GM23338 (cell line): ENCODE measurements around the gene NUPR1. TPM values are rescaled to one million over a fixed set of nuclear protein-coding genes. Genes with fewer than 3 reads are reported as not detected.

Experiments used
- ATAC-seq: fragments of 200-7000 bp; cut with Tn5 transposase; 3 replicates; pipeline ENCODE4 v1.9.1; 2020
- DNase-seq: peaks from one replicate; pipeline ENCODE4 v3.0.0-alpha.2; 2015; ENCODE audit warnings: low spot score
- H2AFZ ChIP-seq: fragments of 200-600 bp; sonication (generic); 2 replicates; pipeline ENCODE4 v1.8.0; 2016; ENCODE audit warnings: antibody characterized with exemption, mild to moderate bottlenecking, moderate library complexity
- H3F3A ChIP-seq: fragments of 200-600 bp; sonication (generic); replicated peaks from 2 replicates; pipeline ENCODE4 v1.8.0; 2017; ENCODE audit warnings: antibody characterized with exemption, mixed run types, low read depth
- H3K27ac ChIP-seq: fragments of 200-600 bp; sonication (generic); 2 replicates; pipeline ENCODE4 v1.6.1; 2016; ENCODE audit warnings: low read depth
- H3K27me3 ChIP-seq: fragments of 200-600 bp; sonication (generic); 2 replicates; pipeline ENCODE4 v1.8.0; 2016; ENCODE audit warnings: mild to moderate bottlenecking, mixed run types, moderate library complexity; ENCODE audit not compliant: insufficient read depth
- H3K36me3 ChIP-seq: fragments of 200-600 bp; sonication (generic); 2 replicates; pipeline ENCODE4 v1.8.0; 2016; ENCODE audit warnings: mild to moderate bottlenecking; ENCODE audit not compliant: insufficient read depth
- H3K4me1 ChIP-seq: fragments of 200-600 bp; sonication (generic); 2 replicates; pipeline ENCODE4 v1.8.0; 2016; ENCODE audit warnings: mild to moderate bottlenecking, moderate library complexity; ENCODE audit not compliant: insufficient read depth
- H3K4me2 ChIP-seq: fragments of 200-600 bp; sonication (generic); 2 replicates; pipeline ENCODE4 v1.7.1; 2017; ENCODE audit warnings: mixed run types
- H3K4me3 ChIP-seq: fragments of 200-600 bp; sonication (generic); 2 replicates; pipeline ENCODE4 v1.6.1; 2016; ENCODE audit warnings: mixed run types
- H3K79me2 ChIP-seq: fragments of 200-600 bp; sonication (generic); replicated peaks from 2 replicates; pipeline ENCODE4 v1.8.0; 2017; ENCODE audit warnings: mild to moderate bottlenecking; ENCODE audit not compliant: insufficient read depth
- H3K9me2 ChIP-seq: fragments of 200-600 bp; sonication (generic); 2 replicates; pipeline ENCODE4 v1.8.0; 2017; ENCODE audit not compliant: insufficient read depth
- H4K20me1 ChIP-seq: fragments of 200-600 bp; sonication (generic); replicated peaks from 2 replicates; pipeline ENCODE4 v1.8.0; 2017; ENCODE audit warnings: mild to moderate bottlenecking; ENCODE audit not compliant: insufficient read depth
- H3K27ac Mint-ChIP-seq: 2 replicates; pipeline ENCODE4 v1.8.0; 2020; ENCODE audit warnings: inconsistent platforms, mild to moderate bottlenecking, moderate library complexity, mixed read lengths
- H3K27me3 Mint-ChIP-seq: 3 replicates; pipeline ENCODE4 v1.8.0; 2022; ENCODE audit warnings: low read depth, mild to moderate bottlenecking, moderate library complexity, mixed read lengths, inconsistent platforms; ENCODE audit not compliant: insufficient read depth, poor library complexity
- H3K36me3 Mint-ChIP-seq: 3 replicates; pipeline ENCODE4 v1.8.0; 2021; ENCODE audit warnings: low read depth, mild to moderate bottlenecking, inconsistent platforms, moderate library complexity, mixed read lengths
- H3K4me1 Mint-ChIP-seq: 3 replicates; pipeline ENCODE4 v1.8.0; 2020; ENCODE audit warnings: mild to moderate bottlenecking, inconsistent platforms, mixed read lengths
- H3K4me3 Mint-ChIP-seq: 3 replicates; pipeline ENCODE4 v1.8.0; 2021; ENCODE audit warnings: moderate library complexity, mild to moderate bottlenecking, inconsistent platforms, mixed read lengths
- H3K9me3 Mint-ChIP-seq: 3 replicates; pipeline ENCODE4 v1.8.0; 2020; ENCODE audit warnings: moderate library complexity, mild to moderate bottlenecking, inconsistent platforms, mixed read lengths
- CREB1 ChIP-seq: fragments of 250-450 bp; sonication (Bioruptor Pico); IDR thresholded peaks from 2 replicates; pipeline ENCODE4 v1.5.0; 2020; ENCODE audit warnings: low read depth, mild to moderate bottlenecking, moderate library complexity
- CTCF ChIP-seq, 2 experiments: fragments of 200-600 bp in 1 of 2; sonication (generic) in 1 of 2; conservative IDR thresholded peaks; 2 replicates each; pipeline versions ENCODE4 v1.5.1 to v1.6.1; 2016 to 2017; ENCODE audit warnings: antibody characterized with exemption in 2 of 2, low read depth in 2 of 2, mild to moderate bottlenecking in 2 of 2, moderate library complexity in 1 of 2
- EZH2 ChIP-seq: fragments of 200-600 bp; sonication (generic); IDR thresholded peaks from one replicate; pipeline ENCODE4 v1.8.0; 2017; ENCODE audit warnings: antibody characterized with exemption, mild to moderate bottlenecking, low read depth; ENCODE audit not compliant: unreplicated experiment
- JUNB ChIP-seq: IDR thresholded peaks from one replicate; pipeline ENCODE4 v1.6.1; 2016; ENCODE audit warnings: antibody characterized with exemption; ENCODE audit not compliant: unreplicated experiment
- NANOG ChIP-seq: IDR thresholded peaks from 2 replicates; pipeline ENCODE4 v1.6.1; 2016; ENCODE audit warnings: antibody characterized with exemption, borderline replicate concordance
- POLR2AphosphoS5 ChIP-seq: IDR thresholded peaks from 2 replicates; pipeline ENCODE4 v1.6.1; 2016; ENCODE audit warnings: antibody characterized with exemption, low read depth
- STAT1 ChIP-seq: IDR thresholded peaks from one replicate; pipeline ENCODE4 v1.6.1; 2016; ENCODE audit warnings: antibody characterized with exemption; ENCODE audit not compliant: unreplicated experiment
- ZNF114 ChIP-seq: fragments of 250-450 bp; sonication (Bioruptor Pico); IDR thresholded peaks from 2 replicates; pipeline ENCODE4 v1.5.0; 2020; ENCODE audit warnings: mild to moderate bottlenecking, moderate library complexity
- ZNF331 ChIP-seq: fragments of 250-450 bp; sonication (Bioruptor Pico); IDR thresholded peaks from 2 replicates; pipeline ENCODE4 v1.5.0; 2020; ENCODE audit warnings: low read depth, mild to moderate bottlenecking, moderate library complexity
- ZNF462 ChIP-seq: fragments of 250-450 bp; sonication (Bioruptor Pico); IDR thresholded peaks from 2 replicates; pipeline ENCODE4 v1.5.0; 2020; ENCODE audit warnings: mild to moderate bottlenecking, moderate library complexity
- polyA plus RNA-seq: library from polyadenylated mRNA; unstranded; fragments of >200 nt; fragmentation: Nextera tagmentation; extraction: Ambion mirVana; gene quantifications from 2 replicates; pipeline ENCODE4 v1.2.1, GENCODE V29; 2016
- total RNA-seq: library from RNA; depleted of rRNA; stranded (reverse); fragments of >200 nt; shearing (Covaris generic); gene quantifications from 2 replicates; pipeline ENCODE4 v1.2.3, GENCODE V29; 2014
- TF ChIP-seq, protein P1 (sequence below): IDR thresholded peaks from one replicate; pipeline ENCODE4 v1.6.1; 2018; ENCODE audit warnings: antibody characterized with exemption; ENCODE audit not compliant: unreplicated experiment

The NUPR1 gene
- total and polyA plus RNA-seq, 2 experiments from 2014 or later = 0.03 to 0.48 TPM

GRCh38 chr16:28585674-28586073 lies 46.9 kb upstream of the NUPR1 start (continued):
- no peak for TF ChIP-seq CTCF (conservative IDR thresholded peaks at IDR 0.05; ENCODE audit: low read depth in 2 of 2)

DNA sequence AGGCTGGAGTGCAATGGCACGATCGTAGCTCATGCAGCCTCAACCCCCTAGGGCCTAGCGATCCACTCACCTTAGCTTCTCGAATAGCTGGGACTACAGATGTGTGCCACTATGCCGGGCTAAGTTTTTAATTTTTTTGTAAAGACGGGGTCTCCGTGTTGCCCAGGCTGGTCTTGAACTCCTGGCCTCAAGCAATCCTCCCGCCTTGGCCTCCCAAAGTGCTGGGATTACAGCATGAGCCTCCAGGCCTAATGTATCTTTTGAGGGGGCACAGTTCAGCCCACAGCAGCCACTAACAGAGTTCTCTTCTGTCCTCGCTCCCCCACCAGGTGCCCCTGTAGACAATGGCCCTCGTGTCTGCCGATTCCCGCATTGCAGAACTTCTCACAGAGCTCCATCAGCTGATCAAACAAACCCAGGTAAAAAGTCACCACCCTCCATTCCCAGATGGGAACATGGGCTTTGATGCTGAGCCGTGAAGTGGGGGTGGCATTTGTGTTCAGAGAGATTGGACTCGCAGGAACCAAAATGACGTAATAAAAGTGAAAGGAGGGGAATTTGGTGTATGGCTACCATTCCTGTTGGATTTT lies 42.0 kb upstream of the NUPR1 start:
- Histone ChIP-seq H3K27ac (no peak overlapping the region), H3F3A (no peaks in the 10 kb centered on the region), H3K36me3 (peaks cover 4% of the 10 kb centered on the region; the same call in 1 of the 2 replicates), H3K4me3 (no peak overlapping the region), H4K20me1 (no peaks in the 10 kb centered on the region; the same call in none of the 2 replicates), H3K9me2 (no peaks in the 10 kb centered on the region), H3K79me2 (no peaks in the 10 kb centered on the region), H3K4me2 (no peak overlapping the region), H2AFZ (no peak overlapping the region), H3K4me1 (no peaks in the 10 kb centered on the region), H3K27me3 (no peaks in the 10 kb centered on the region)
- DNase-seq (no peak), ATAC-seq (no peak)
- H3K27ac Mint-ChIP-seq = no peak overlapping the region
- no peaks in the 10 kb centered on the region for H3K27me3 Mint-ChIP-seq
- no peaks in the 10 kb centered on the region for H3K4me1 Mint-ChIP-seq
- no peak overlapping the region for H3K4me3 Mint-ChIP-seq
- H3K36me3 Mint-ChIP-seq = peaks cover 13% of the 10 kb centered on the region
- no peaks in the 10 kb centered on the region for H3K9me3 Mint-ChIP-seq
- TF ChIP-seq ZNF462 (no peak), CTCF (conservative IDR thresholded peaks at IDR 0.05; ENCODE audit: low read depth in 2 of 2) (no peak), JUNB (no peak), STAT1 (no peak), EZH2 (no peak), POLR2AphosphoS5 (no peak), CREB1 (no peak), ZNF331 (CRISPR knock-in tag) (no peak), ZNF114 (CRISPR knock-in tag) (no peak), NANOG (no peak)
- TF ChIP-seq, protein P1, sequence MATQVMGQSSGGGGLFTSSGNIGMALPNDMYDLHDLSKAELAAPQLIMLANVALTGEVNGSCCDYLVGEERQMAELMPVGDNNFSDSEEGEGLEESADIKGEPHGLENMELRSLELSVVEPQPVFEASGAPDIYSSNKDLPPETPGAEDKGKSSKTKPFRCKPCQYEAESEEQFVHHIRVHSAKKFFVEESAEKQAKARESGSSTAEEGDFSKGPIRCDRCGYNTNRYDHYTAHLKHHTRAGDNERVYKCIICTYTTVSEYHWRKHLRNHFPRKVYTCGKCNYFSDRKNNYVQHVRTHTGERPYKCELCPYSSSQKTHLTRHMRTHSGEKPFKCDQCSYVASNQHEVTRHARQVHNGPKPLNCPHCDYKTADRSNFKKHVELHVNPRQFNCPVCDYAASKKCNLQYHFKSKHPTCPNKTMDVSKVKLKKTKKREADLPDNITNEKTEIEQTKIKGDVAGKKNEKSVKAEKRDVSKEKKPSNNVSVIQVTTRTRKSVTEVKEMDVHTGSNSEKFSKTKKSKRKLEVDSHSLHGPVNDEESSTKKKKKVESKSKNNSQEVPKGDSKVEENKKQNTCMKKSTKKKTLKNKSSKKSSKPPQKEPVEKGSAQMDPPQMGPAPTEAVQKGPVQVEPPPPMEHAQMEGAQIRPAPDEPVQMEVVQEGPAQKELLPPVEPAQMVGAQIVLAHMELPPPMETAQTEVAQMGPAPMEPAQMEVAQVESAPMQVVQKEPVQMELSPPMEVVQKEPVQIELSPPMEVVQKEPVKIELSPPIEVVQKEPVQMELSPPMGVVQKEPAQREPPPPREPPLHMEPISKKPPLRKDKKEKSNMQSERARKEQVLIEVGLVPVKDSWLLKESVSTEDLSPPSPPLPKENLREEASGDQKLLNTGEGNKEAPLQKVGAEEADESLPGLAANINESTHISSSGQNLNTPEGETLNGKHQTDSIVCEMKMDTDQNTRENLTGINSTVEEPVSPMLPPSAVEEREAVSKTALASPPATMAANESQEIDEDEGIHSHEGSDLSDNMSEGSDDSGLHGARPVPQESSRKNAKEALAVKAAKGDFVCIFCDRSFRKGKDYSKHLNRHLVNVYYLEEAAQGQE = no peak
